MM.1S (cell line): Measurements from ENCODE around the gene TM7SF3.

Experiments
- DNase-seq: peaks from one replicate; pipeline ENCODE4 v3.0.0-alpha.2; 2015
- H2AFZ ChIP-seq: fragments of 300-600 bp; sonication (generic); 2 replicates; pipeline ENCODE4 v1.6.0; 2016; ENCODE audit warnings: antibody characterized with exemption, low read length
- H3F3A ChIP-seq: fragments of 300-600 bp; sonication (generic); 2 replicates; pipeline ENCODE4 v1.6.1; 2016; ENCODE audit warnings: mild to moderate bottlenecking, antibody characterized with exemption, low read length, moderate library complexity, mixed read lengths; ENCODE audit not compliant: insufficient read depth
- H3K27ac ChIP-seq: fragments of 300-600 bp; sonication (generic); 2 replicates; pipeline ENCODE4 v1.5.1; 2016; ENCODE audit warnings: mild to moderate bottlenecking, low read length
- H3K27me3 ChIP-seq: fragments of 300-600 bp; sonication (generic); replicated peaks from 2 replicates; pipeline ENCODE4 v1.6.0; 2016; ENCODE audit warnings: low read length; ENCODE audit not compliant: insufficient read depth
- H3K36me3 ChIP-seq: fragments of 300-600 bp; sonication (generic); replicated peaks from 2 replicates; pipeline ENCODE4 v1.6.1; 2016; ENCODE audit warnings: mild to moderate bottlenecking, low read length, mixed read lengths; ENCODE audit not compliant: insufficient read depth
- H3K4me1 ChIP-seq: fragments of 300-600 bp; sonication (generic); 2 replicates; pipeline ENCODE4 v1.6.1; 2016; ENCODE audit warnings: low read length, mixed read lengths
- H3K4me2 ChIP-seq: fragments of 300-600 bp; sonication (generic); 2 replicates; pipeline ENCODE4 v1.6.0; 2016; ENCODE audit warnings: low read depth, low read length
- H3K4me3 ChIP-seq: fragments of 300-600 bp; sonication (generic); 2 replicates; pipeline ENCODE4 v1.5.1; 2016; ENCODE audit warnings: low read length, mixed read lengths
- H3K79me2 ChIP-seq: fragments of 300-600 bp; sonication (generic); 2 replicates; pipeline ENCODE4 v1.6.1; 2016; ENCODE audit warnings: mixed run types, low read length, mixed read lengths
- H3K9ac ChIP-seq: fragments of 300-600 bp; sonication (generic); 2 replicates; pipeline ENCODE4 v1.6.1; 2016; ENCODE audit warnings: low read length, mixed read lengths
- H3K9me2 ChIP-seq: fragments of 300-600 bp; sonication (generic); replicated peaks from 2 replicates; pipeline ENCODE4 v1.6.1; 2016; ENCODE audit warnings: mild to moderate bottlenecking, low read length, mixed read lengths; ENCODE audit not compliant: insufficient read depth
- H3K9me3 ChIP-seq: fragments of 300-600 bp; sonication (generic); replicated peaks from 2 replicates; pipeline ENCODE4 v1.6.1; 2016; ENCODE audit warnings: mild to moderate bottlenecking, low read length, mixed read lengths; ENCODE audit not compliant: insufficient read depth
- H4K20me1 ChIP-seq: fragments of 300-600 bp; sonication (generic); 2 replicates; pipeline ENCODE4 v1.6.1; 2016; ENCODE audit warnings: mild to moderate bottlenecking, low read length, moderate library complexity, mixed read lengths; ENCODE audit not compliant: insufficient read depth
- EZH2 ChIP-seq: fragments of 300-600 bp; sonication (generic); optimal IDR thresholded peaks from 2 replicates; pipeline ENCODE3; 2017; ENCODE audit warnings: low read depth, mild to moderate bottlenecking, antibody characterized with exemption, low read length, mixed read lengths
- EZH2phosphoT487 ChIP-seq: fragments of 300-600 bp; sonication (generic); IDR thresholded peaks from 2 replicates; pipeline ENCODE4 v1.6.1; 2018; ENCODE audit warnings: antibody characterized with exemption, low read length
- TF ChIP-seq, protein P1 (sequence below): fragments of 300-600 bp; sonication (generic); IDR thresholded peaks from 2 replicates; pipeline ENCODE4 v1.5.1; 2016; ENCODE audit warnings: antibody characterized with exemption, low read length, mixed read lengths

Gene TM7SF3

DNA sequence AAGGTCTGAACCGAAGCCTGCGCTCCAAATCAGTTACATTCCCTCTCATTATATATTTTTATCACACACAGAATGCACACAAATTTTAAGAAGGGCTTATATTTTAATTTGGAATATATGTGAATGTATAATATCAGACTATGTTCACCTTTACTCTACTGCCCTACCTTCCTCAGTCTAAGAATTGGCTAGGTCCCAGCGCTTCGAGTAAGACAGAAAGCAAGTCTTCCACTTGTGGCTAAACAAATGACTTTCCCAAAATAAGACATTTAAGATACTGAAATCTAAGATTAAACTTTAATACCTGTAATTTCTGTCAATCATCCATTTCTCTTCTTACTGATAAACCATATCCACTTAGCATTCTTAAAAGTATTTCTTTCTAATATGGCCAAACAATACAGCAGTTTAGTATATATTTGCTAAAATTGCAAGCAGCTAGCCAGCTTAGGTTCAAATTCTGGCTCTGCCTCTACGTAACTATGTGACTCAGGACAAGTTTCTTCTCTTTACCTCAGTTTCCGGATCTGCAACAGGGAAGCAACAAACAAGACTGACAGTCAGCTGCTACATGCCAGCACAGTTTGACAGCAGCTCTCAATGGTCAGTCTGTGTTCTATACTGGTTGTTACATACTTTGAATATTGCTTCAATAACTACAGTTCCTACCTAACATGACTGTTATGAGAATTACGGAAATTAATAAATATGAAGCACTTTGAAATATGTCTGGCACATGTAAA lies 78.4 kb downstream of the TM7SF3 start:
- H3K9ac ChIP-seq: peak overlapping the region; percentile 96; the same call in 1 of the 2 replicates
- peaks cover 47% of the 10 kb centered on the region for H3F3A ChIP-seq
- no peaks in the 10 kb centered on the region for H4K20me1 ChIP-seq
- peak overlapping the region; percentile 93 for H3K4me3 ChIP-seq
- TF ChIP-seq EZH2phosphoT487: no peak
- TF ChIP-seq, protein P1, sequence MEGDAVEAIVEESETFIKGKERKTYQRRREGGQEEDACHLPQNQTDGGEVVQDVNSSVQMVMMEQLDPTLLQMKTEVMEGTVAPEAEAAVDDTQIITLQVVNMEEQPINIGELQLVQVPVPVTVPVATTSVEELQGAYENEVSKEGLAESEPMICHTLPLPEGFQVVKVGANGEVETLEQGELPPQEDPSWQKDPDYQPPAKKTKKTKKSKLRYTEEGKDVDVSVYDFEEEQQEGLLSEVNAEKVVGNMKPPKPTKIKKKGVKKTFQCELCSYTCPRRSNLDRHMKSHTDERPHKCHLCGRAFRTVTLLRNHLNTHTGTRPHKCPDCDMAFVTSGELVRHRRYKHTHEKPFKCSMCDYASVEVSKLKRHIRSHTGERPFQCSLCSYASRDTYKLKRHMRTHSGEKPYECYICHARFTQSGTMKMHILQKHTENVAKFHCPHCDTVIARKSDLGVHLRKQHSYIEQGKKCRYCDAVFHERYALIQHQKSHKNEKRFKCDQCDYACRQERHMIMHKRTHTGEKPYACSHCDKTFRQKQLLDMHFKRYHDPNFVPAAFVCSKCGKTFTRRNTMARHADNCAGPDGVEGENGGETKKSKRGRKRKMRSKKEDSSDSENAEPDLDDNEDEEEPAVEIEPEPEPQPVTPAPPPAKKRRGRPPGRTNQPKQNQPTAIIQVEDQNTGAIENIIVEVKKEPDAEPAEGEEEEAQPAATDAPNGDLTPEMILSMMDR: no peak
- no peak for TF ChIP-seq EZH2
- H2AFZ ChIP-seq: no peak overlapping the region
- H3K27me3 ChIP-seq: no peaks in the 10 kb centered on the region
- peaks cover 29% of the 10 kb centered on the region for H3K4me1 ChIP-seq
- peak; percentile 27 for DNase-seq
- no peaks in the 10 kb centered on the region for H3K9me2 ChIP-seq
- H3K27ac ChIP-seq: peak overlapping the region; percentile 85; the same call in 1 of the 2 replicates
- H3K79me2 ChIP-seq: peaks cover 96% of the 10 kb centered on the region
- peak overlapping the region; percentile 92 for H3K4me2 ChIP-seq
- no peaks in the 10 kb centered on the region for H3K9me3 ChIP-seq
- peaks cover 6% of the 10 kb centered on the region; the same call in 1 of the 2 replicates for H3K36me3 ChIP-seq

DNA sequence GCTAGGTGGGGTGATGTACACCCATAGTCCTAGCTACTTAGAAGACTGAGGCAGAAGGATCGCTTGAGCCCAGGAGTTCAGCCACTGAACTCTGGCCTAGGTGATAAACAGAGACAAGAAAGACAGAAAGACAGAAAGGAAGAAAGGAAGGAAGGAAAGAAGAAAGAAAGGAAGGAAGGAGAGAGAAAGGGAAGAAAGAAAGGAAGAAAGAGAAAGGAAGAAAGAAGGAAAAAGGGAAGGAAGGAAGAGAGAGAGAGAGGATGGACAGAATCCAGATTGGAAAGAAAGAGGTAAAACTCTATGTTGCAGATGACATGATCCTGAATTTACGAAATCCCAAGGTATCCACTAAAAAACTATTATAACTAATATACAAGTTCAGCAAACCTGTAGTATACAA lies 84.6 kb downstream of the TM7SF3 start:
- peaks cover 21% of the 10 kb centered on the region for H3K36me3 ChIP-seq
- H3K9ac ChIP-seq: no peak overlapping the region
- no peaks in the 10 kb centered on the region for H3K9me2 ChIP-seq
- H2AFZ ChIP-seq: no peak overlapping the region
- no peaks in the 10 kb centered on the region for H3K27me3 ChIP-seq
- peaks cover 11% of the 10 kb centered on the region for H3K4me1 ChIP-seq
- TF ChIP-seq, protein P1: no peak
- TF ChIP-seq EZH2: no peak
- TF ChIP-seq EZH2phosphoT487: no peak
- no peak for DNase-seq
- H3K4me2 ChIP-seq: no peak overlapping the region
- H4K20me1 ChIP-seq: no peaks in the 10 kb centered on the region
- no peaks in the 10 kb centered on the region for H3K9me3 ChIP-seq
- no peak overlapping the region for H3K4me3 ChIP-seq
- 0 out of 2 replicates have a peak, but pooled peaks cover 3% of the 10 kb centered on the region for H3F3A ChIP-seq
- H3K79me2 ChIP-seq: peaks cover 63% of the 10 kb centered on the region
- H3K27ac ChIP-seq: no peak overlapping the region

DNA sequence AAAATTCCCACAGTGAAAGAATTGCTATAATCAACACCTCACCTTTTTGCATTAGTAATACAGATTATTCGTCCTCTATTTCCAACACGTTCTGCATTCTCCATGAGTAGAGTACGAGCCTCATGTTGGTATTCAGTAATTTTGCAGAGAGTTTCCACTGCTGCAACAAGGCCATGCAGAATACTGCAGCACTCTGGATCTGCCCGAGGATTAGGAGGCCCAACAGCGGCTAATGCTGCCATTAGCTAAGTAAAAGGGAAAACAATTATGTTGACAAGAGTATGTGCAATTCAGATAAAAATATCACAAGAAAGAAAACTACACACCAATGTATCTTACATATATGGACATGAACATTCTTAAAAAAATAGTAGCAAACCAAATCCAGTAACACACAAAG lies 85.5 kb downstream of the TM7SF3 start:
- Histone ChIP-seq H3K4me3 (no peak overlapping the region), H3K9me2 (no peaks in the 10 kb centered on the region), H2AFZ (no peak overlapping the region), H3K27me3 (no peaks in the 10 kb centered on the region), H3F3A (0 out of 2 replicates have a peak, but pooled peaks cover 3% of the 10 kb centered on the region), H3K4me2 (no peak overlapping the region), H3K9me3 (no peaks in the 10 kb centered on the region), H4K20me1 (no peaks in the 10 kb centered on the region), H3K36me3 (peaks cover 20% of the 10 kb centered on the region), H3K9ac (no peak overlapping the region), H3K79me2 (peaks cover 54% of the 10 kb centered on the region), H3K4me1 (peaks cover 8% of the 10 kb centered on the region), H3K27ac (no peak overlapping the region)
- TF ChIP-seq, protein P1: no peak
- TF ChIP-seq EZH2phosphoT487: no peak
- no peak for TF ChIP-seq EZH2
- DNase-seq: no peak
